HepG2 (cell line): Measurements from ENCODE around the gene BBS4. TPM values are rescaled to one million over a fixed set of nuclear protein-coding genes. Genes with fewer than 3 reads are reported as not detected.

ENCODE experiments used
- ARNT2 ChIP-seq: sonication (generic); formaldehyde crosslinking; IDR thresholded peaks from 2 replicates; pipeline ENCODE4 v1.8.0; 2022; ENCODE audit warnings: mild to moderate bottlenecking, low read depth, missing genetic modification reagents, moderate library complexity
- CREBL2 ChIP-seq: sonication (generic); formaldehyde crosslinking; IDR thresholded peaks from 2 replicates; pipeline ENCODE4 v1.8.1; 2023; ENCODE audit warnings: missing genetic modification reagents, mild to moderate bottlenecking, borderline replicate concordance
- CREM ChIP-seq, 2 experiments: sonication (generic) in 1 of 2; formaldehyde crosslinking in 1 of 2; IDR thresholded peaks; 2 replicates each; pipeline versions ENCODE4 v1.4.0 to v1.6.1; 2016 to 2020; ENCODE audit warnings: antibody characterized with exemption in 1 of 2, mild to moderate bottlenecking in 1 of 2, missing genetic modification reagents in 1 of 2
- EEA1 ChIP-seq: sonication (generic); formaldehyde crosslinking; IDR thresholded peaks from 2 replicates; pipeline ENCODE4 v1.5.1; 2020; ENCODE audit warnings: mild to moderate bottlenecking, missing genetic modification reagents, borderline replicate concordance
- HDAC2 ChIP-seq: sonication (generic); formaldehyde crosslinking; IDR thresholded peaks from 2 replicates; pipeline ENCODE4 v1.4.0; 2020; ENCODE audit warnings: missing genetic modification reagents
- KMT2B ChIP-seq: IDR thresholded peaks from 2 replicates; pipeline ENCODE4 v1.6.1; 2016; ENCODE audit warnings: missing genetic modification reagents, missing compliant biosample characterization
- SIN3A ChIP-seq: IDR thresholded peaks from 2 replicates; pipeline ENCODE4 v1.6.1; 2011; ENCODE audit warnings: low read depth, mild to moderate bottlenecking, control low read depth, low read length, borderline replicate concordance
- SIX4 ChIP-seq: sonication (generic); formaldehyde crosslinking; IDR thresholded peaks from 2 replicates; pipeline ENCODE4 v1.4.0; 2020; ENCODE audit warnings: missing genetic modification reagents
- SOX5 ChIP-seq: IDR thresholded peaks from 2 replicates; pipeline ENCODE4 v1.6.1; 2016; ENCODE audit warnings: borderline replicate concordance
- SOX6 ChIP-seq, 2 experiments: fragments of 450-650 bp in 1 of 2; sonication (generic) in 1 of 2; formaldehyde crosslinking in 1 of 2; IDR thresholded peaks; 2 replicates each; pipeline versions ENCODE4 v1.4.0 to v1.6.1; 2017 to 2020; ENCODE audit warnings: antibody characterized with exemption in 1 of 2, mild to moderate bottlenecking in 1 of 2, missing genetic modification reagents in 1 of 2
- STAT5B ChIP-seq: sonication (generic); formaldehyde crosslinking; IDR thresholded peaks from 2 replicates; pipeline ENCODE4 v1.4.0; 2020; ENCODE audit warnings: missing genetic modification reagents
- WIZ ChIP-seq: sonication (generic); formaldehyde crosslinking; IDR thresholded peaks from 2 replicates; pipeline ENCODE4 v1.5.1; 2020; ENCODE audit warnings: mild to moderate bottlenecking, missing genetic modification reagents
- XBP1 ChIP-seq: sonication (generic); formaldehyde crosslinking; IDR thresholded peaks from 2 replicates; pipeline ENCODE4 v1.5.0; 2020; ENCODE audit warnings: missing genetic modification reagents
- ZNF256 ChIP-seq: sonication (generic); formaldehyde crosslinking; conservative IDR thresholded peaks from 2 replicates; pipeline ENCODE4 v1.4.0; 2020; ENCODE audit warnings: missing genetic modification reagents
- ZNF44 ChIP-seq: sonication (generic); formaldehyde crosslinking; IDR thresholded peaks from 2 replicates; pipeline ENCODE4 v1.5.1; 2020; ENCODE audit warnings: mild to moderate bottlenecking, missing genetic modification reagents
- polyA plus RNA-seq, 8 experiments: library from polyadenylated mRNA; depleted of rRNA in 3 of 8; stranded (reverse) in 7 of 8; unstranded in 1 of 8; fragments of >200 nt; fragmentation: Illumina TruSeq in 4 of 8; extraction: Trizol in 4 of 8; gene quantifications; 2 replicates each; pipeline versions ENCODE4 v1.2.1 to v1.2.3, GENCODE V29; 2011 to 2016; ENCODE audit warnings: low read depth in 4 of 8, missing spikeins in 1 of 8, mixed read lengths in 1 of 8; ENCODE audit not compliant: insufficient read depth in 1 of 8
- total RNA-seq, 5 experiments: library from RNA; depleted of rRNA; stranded (reverse); fragments of >200 nt; fragmentation: Illumina TruSeq; extraction: Trizol; gene quantifications; 2 replicates each; pipeline ENCODE4 v1.2.3, GENCODE V29; 2016; ENCODE audit warnings: low read depth in 1 of 5
- TF ChIP-seq, protein P1 (sequence below), 2 experiments: IDR thresholded peaks; 2 replicates each; pipeline ENCODE4 v1.6.1; 2011 to 2012; ENCODE audit warnings: low read length in 2 of 2, borderline replicate concordance in 1 of 2, low read depth in 1 of 2, mild to moderate bottlenecking in 1 of 2, moderate library complexity in 1 of 2
- TF ChIP-seq, protein P2 (sequence below): sonication (generic); formaldehyde crosslinking; IDR thresholded peaks from 2 replicates; pipeline ENCODE4 v1.4.0; 2020; ENCODE audit warnings: missing genetic modification reagents
- TF ChIP-seq, protein P3 (sequence below): sonication (generic); formaldehyde crosslinking; conservative IDR thresholded peaks from 2 replicates; pipeline ENCODE4 v1.4.0; 2020; ENCODE audit warnings: mild to moderate bottlenecking, missing genetic modification reagents, moderate library complexity
- TF ChIP-seq, protein P4 (sequence below): sonication (generic); formaldehyde crosslinking; IDR thresholded peaks from 2 replicates; pipeline ENCODE4 v1.4.0; 2020; ENCODE audit warnings: missing genetic modification reagents

The BBS4 gene
- total and polyA plus RNA-seq, 2 of the 13 experiments (the other 11 are each of a cell fraction or from before 2014, with no cell fraction given) = 16.0 to 21.3 TPM

DNA sequence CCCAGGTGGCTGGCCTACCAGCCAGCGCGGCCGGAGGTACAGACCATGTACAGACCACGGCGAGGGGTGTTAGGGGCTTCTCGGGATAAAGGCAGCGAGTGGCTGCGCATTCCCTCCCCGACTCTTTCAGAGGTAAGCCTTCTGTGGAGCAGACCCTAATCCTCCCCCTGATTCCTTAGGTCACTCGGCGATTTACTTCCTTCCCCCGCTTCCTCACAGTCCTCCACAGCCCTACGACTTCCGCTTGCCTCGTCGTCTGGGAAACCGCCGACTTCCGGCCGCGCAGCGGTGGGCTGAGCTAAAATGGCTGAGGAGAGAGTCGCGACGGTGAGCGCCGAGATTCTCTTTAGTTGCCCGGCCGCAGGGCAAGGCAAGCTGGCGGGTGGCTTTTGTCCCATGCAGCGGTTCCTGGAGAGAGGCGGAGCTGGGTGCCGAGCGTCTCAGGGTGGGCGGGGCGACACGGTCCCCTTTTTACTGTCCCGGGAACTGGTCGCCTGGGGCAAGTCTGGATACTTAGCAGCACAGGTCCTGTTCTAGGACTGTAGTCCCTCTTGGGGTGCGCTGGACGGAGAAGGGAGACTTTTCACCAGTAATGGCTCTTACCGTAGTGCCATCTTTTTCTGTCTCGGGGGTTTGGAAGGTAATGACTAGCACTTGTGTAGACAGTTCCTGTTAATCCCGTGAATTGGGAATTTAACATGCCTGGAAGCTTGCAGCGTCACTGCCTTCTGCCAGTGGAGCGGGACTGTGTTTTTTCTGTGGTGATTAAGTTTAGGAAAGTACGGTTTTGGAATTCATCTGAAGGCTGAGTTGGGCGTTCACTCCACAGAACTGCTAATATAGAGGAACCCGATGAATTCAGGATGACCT, at the start of gene BBS4, which contains the start of gene HIGD2B (continued):
- TF ChIP-seq, protein P1, sequence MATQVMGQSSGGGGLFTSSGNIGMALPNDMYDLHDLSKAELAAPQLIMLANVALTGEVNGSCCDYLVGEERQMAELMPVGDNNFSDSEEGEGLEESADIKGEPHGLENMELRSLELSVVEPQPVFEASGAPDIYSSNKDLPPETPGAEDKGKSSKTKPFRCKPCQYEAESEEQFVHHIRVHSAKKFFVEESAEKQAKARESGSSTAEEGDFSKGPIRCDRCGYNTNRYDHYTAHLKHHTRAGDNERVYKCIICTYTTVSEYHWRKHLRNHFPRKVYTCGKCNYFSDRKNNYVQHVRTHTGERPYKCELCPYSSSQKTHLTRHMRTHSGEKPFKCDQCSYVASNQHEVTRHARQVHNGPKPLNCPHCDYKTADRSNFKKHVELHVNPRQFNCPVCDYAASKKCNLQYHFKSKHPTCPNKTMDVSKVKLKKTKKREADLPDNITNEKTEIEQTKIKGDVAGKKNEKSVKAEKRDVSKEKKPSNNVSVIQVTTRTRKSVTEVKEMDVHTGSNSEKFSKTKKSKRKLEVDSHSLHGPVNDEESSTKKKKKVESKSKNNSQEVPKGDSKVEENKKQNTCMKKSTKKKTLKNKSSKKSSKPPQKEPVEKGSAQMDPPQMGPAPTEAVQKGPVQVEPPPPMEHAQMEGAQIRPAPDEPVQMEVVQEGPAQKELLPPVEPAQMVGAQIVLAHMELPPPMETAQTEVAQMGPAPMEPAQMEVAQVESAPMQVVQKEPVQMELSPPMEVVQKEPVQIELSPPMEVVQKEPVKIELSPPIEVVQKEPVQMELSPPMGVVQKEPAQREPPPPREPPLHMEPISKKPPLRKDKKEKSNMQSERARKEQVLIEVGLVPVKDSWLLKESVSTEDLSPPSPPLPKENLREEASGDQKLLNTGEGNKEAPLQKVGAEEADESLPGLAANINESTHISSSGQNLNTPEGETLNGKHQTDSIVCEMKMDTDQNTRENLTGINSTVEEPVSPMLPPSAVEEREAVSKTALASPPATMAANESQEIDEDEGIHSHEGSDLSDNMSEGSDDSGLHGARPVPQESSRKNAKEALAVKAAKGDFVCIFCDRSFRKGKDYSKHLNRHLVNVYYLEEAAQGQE (IDR thresholded peaks at IDR 0.05; ENCODE audit: borderline replicate concordance in 1 of 2, low read depth in 1 of 2, low read length in 2 of 2) = no peak
- TF ChIP-seq STAT5B (no peak; the same call in 1 of the 2 replicates), XBP1 (CRISPR knock-in tag) (no peak), EEA1 (no peak), ZNF256 (CRISPR knock-in tag) (no peak), CREM (IDR thresholded peaks at IDR 0.05) (peak; percentile 81), CREM (CRISPR knock-in tag; IDR thresholded peaks at IDR 0.05) (no peak), CREBL2 (CRISPR knock-in tag) (no peak), SIN3A (peak; percentile 83; the same call in 1 of the 2 replicates), ZNF44 (CRISPR knock-in tag) (no peak), SOX5 (no peak; the same call in 1 of the 2 replicates), WIZ (no peak), ARNT2 (CRISPR knock-in tag) (peak; percentile 47; the same call in 1 of the 2 replicates), SIX4 (CRISPR knock-in tag) (no peak), SOX6 (IDR thresholded peaks at IDR 0.05) (no peak), SOX6 (CRISPR knock-in tag; IDR thresholded peaks at IDR 0.05) (peak; percentile 30), KMT2B (CRISPR knock-in tag) (peak; percentile 89), HDAC2 (0 out of 2 replicates have a peak, but pooled peaks have one; percentile 38)
- TF ChIP-seq, protein P2, sequence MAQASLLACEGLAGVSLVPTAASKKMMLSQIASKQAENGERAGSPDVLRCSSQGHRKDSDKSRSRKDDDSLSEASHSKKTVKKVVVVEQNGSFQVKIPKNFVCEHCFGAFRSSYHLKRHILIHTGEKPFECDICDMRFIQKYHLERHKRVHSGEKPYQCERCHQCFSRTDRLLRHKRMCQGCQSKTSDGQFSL (CRISPR knock-in tag) = no peak
- TF ChIP-seq, protein P3, sequence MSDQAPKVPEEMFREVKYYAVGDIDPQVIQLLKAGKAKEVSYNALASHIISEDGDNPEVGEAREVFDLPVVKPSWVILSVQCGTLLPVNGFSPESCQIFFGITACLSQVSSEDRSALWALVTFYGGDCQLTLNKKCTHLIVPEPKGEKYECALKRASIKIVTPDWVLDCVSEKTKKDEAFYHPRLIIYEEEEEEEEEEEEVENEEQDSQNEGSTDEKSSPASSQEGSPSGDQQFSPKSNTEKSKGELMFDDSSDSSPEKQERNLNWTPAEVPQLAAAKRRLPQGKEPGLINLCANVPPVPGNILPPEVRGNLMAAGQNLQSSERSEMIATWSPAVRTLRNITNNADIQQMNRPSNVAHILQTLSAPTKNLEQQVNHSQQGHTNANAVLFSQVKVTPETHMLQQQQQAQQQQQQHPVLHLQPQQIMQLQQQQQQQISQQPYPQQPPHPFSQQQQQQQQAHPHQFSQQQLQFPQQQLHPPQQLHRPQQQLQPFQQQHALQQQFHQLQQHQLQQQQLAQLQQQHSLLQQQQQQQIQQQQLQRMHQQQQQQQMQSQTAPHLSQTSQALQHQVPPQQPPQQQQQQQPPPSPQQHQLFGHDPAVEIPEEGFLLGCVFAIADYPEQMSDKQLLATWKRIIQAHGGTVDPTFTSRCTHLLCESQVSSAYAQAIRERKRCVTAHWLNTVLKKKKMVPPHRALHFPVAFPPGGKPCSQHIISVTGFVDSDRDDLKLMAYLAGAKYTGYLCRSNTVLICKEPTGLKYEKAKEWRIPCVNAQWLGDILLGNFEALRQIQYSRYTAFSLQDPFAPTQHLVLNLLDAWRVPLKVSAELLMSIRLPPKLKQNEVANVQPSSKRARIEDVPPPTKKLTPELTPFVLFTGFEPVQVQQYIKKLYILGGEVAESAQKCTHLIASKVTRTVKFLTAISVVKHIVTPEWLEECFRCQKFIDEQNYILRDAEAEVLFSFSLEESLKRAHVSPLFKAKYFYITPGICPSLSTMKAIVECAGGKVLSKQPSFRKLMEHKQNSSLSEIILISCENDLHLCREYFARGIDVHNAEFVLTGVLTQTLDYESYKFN (CRISPR knock-in tag) = peak; percentile 32; the same call in 1 of the 2 replicates
- TF ChIP-seq, protein P4, sequence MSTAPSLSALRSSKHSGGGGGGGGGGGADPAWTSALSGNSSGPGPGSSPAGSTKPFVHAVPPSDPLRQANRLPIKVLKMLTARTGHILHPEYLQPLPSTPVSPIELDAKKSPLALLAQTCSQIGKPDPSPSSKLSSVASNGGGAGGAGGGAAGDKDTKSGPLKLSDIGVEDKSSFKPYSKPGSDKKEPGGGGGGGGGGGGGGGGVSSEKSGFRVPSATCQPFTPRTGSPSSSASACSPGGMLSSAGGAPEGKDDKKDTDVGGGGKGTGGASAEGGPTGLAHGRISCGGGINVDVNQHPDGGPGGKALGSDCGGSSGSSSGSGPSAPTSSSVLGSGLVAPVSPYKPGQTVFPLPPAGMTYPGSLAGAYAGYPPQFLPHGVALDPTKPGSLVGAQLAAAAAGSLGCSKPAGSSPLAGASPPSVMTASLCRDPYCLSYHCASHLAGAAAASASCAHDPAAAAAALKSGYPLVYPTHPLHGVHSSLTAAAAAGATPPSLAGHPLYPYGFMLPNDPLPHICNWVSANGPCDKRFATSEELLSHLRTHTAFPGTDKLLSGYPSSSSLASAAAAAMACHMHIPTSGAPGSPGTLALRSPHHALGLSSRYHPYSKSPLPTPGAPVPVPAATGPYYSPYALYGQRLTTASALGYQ (CRISPR knock-in tag) = no peak
